Measurements from ENCODE around the gene ICAM3.
"Not testable (repeated sequence)": the region's sequence is repeated elsewhere in the genome, so short reads cannot be mapped to it uniquely, and the experiment has no call there.

Gene ICAM3

DNA sequence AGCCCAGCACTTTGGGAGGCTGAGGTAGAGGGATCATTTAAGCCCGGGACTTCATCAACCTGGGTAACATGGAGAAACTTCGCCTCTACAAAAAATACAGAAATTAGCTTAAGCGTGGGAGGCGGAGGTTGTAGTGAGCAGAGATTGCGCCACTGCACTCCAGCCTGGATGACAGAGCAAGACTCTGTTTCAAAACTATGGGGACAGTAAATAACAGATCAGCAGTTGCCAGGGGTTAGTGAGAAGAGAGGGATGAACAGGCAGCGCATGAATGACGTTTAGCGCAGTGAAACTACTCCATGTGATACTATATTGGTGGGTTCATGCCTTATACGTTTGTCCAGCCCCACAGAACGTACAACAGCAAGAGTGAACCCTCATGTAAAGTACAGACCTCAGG is 7.1 kb upstream of the ICAM3 start:
- DNase-seq: no peak

DNA sequence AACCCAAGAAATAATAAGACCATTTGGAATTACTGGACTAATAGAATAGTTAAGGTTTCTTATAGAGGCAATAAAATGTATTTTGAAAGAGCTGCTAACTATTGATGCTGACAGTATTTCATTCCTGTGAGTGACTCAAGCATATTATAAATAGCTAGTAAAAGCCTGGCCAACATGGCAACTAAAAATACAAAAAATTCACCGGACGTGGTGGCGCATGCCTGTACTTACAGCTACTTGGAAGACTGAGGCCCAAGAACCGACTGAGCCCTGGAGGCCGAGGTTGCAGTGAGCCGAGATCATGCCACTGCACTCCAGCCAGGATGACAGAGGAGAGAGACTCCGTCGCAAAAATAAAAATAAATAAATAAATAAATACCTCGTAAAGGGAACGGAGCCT is 5.4 kb upstream of the ICAM3 start:
- DNase-seq: no peak

DNA sequence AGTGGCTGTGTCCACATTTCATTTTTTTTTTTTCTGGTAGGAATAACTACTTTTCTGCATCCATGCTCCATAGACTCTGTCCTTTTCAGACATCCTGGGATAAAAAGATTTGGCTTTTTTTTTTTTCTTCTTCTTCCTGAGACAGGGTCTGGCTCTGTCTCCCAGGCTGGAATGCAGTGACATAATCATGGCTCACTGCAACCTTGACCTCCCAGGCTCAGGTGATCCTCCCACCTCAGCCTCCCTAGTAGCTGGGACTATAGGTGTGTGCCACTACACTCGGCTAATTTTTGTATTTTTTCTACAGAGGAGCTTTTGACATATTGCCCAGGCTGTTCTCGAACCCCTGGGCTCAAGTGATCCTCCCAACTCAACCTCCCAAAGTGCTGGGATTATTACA is 4.1 kb upstream of the ICAM3 start:
- DNase-seq: no peak

DNA sequence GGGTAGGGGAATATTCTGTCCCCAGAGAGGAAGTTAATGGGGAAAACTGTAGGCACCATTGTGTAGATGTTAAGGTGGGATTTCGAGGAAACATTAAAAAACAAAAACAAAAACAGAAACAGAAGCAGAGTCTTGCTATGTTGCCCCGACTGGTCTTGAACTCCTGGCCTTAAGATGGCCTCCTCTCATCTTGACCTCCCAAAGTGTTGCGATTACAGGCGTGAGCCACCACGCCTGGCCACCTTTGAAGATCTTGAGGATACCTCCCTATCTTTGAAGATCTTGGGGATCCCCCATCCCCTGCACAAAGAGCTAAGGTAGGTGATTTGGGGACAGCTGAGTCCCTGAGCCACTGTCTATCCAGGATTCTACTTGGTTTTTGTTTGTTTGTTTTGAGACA is 553 bp upstream of the ICAM3 start:
- no peak for DNase-seq

DNA sequence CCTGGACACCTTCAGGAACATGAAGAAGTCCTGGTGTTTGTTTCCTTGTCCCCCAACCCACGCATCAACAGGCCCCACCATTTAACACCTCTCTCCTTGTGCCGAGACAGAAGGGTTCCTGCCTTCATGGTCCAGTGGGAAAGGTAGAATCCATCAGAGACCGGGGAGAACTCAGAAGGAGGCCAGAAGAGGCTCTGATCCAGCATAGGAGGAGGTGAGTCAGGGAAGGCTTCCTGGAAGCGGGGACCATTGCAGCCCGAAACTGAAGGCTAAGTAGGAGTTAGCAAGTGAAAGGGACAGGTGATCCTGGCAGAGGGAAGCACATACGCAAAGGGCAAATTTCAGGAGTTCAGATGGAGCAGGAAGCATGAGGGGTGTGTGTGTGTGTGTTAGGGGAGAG is 484 bp downstream of the ICAM3 start:
- no peak for DNase-seq

DNA sequence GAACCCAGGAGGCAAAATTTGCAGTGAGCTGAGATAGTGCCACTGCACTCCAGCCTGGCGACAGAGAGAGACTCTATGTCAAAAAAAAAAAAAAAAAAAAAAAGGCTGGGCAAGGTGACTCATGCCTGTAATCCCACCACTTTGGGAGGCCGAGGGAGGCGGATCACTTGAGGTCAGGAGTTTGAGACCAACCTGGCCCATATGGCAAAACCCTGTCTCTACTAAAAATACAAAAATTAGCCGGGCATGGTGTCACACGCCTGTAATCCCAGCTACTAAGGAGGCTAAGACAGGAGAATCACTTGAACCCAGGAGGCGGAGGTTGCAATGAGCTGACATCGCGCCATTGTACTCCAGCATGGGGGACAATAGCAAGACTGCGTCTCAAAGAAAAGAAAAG is 2.7 kb downstream of the ICAM3 start:
- not testable (repeated sequence) for DNase-seq

DNA sequence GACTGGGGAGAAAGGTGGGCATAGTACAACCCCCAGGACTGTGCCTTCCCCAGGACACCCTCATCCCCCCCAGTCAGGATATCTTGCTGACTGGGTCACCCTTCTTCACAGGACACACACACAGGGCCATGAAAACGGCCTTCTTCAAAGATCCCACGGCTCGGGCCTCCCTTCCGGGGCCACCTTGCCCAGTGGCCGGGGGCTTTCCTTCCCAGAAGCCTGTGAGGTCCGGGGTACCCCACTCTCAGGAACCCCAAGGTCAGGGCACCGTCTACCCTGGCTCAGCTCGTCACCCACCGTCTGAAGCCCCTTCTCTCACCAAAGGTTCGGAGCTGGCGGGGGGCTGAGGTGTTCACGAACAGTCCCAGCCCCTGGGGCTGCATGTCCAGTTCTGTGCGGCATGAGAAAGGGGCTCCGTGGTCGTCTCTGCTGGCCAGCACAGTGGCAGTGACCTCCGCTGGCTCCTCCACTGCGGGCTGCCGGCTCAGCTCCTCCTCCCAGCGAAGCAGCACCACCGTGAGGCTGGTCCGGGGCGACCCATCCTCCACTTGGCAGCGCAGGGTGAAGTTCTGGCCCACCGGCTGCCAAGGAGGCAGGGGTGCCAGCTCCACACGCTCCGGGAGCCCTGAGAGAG is 4.0 kb downstream of the ICAM3 start:
- no peak for DNase-seq

DNA sequence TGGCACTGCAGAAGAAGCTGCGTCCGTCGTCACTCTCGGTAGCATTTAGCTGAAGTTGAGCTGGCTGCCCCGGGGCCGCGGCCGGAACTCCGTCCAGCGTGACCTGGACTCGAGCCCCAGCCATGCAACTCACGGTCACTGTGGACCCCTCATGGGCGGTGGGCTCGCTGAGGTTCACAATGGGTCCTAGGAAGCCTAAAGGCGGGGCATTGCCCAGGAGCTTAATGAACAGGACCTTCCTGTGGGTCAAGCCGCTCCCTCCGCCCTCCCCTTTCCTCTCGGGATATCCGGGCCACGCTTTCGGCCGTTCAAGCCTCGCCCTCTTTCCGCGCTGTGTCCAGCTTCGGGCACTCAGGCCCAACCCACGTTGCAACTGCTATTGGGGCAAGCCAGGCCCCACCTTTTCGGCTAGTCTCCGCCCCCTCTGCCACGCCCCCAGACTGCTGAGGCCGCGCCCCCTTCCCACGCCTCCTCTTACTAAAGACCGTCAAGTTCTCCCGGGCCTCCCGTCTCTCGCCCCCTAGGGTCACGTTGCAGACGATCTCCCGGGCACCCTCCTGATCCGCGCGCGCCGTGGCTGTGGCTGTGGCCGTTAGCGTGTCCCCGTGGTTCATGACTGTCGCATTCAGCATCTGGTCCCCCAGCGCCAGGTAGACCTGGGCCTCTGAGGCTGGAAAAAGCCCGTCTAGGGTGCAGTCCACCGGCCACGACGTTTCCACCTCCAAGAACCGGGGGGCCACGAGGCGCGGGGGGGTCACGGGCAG is 4.7 kb downstream of the ICAM3 start:
- peak in 2 of 5 donors; percentile 22 to 32 for DNase-seq

DNA sequence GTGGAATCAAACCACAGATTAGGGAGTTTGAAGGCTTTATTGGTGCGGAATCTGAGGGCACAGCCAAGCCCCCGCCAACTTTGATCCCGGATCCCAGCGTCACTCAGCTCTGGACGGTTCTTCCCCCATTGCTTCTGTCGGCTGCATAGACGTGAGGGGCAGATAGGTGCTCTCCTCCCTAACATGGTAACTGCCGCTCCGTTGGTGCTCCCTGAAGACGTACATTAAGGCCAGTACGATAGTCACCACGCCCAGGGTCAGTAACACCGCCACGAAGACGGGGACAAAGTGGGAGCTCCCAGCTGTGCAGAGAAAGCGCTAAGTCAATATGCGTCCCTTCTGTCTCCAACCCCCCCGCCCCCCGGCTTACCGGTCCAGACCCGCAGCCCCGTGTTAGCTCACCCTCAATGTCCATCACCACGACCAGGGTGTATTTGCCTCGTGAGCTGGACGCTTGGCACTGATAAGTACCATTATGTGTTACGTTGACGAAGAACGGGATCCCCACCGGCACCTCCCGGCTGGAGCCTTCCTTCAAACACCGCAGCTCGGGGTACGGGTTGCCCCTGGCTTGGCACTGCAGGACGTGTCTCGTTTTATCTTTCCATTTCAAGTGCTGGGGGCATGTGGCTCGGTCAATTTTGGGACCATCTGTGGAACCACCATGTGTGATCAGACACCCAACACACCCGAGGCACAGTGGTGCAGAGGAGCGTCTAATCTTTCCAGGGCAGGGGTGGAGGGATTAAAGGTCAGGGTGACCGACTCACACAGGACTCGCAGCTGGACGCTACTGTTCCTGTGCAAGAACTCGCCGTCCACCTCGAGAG is 5.5 kb downstream of the ICAM3 start:
- no peak for DNase-seq

DNA sequence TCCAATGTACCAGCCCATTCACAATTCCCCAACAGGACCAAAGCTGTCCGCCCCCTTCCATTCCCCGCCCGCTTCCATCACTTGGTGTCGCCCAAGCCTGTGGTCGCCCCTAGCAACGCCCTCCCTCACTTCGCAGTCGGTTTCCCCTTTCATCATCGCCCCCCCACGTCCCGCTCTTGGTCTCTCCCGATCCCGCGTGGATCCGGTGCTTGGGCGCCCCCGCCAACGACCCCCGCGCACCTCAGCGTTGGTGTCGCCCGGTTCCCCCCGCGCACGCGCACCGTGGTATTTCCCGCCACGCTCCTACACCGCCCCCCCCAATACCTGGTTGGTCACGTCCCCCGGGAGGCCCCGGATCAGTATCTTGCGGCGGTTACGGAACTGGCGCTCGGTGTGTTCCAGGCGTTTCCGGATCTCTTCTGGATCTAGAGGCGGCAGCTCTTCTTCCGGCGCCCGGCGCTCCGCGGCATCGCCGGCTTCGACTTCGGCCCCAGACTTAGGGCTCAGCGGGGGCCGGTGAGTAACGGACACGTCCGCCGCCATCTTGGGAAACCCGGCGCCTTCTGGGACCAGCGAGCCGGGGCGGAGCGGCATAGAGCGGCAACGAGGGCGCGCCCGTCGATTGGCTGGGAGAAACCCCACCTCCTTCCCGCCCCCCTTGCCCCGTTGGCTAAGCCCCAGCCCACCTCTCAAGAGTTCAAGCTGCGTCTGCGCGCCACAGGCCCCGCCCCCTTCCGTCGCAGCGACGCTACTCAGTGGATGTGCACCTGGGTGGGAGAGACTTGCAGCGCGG is 6.3 kb downstream of the ICAM3 start, which contains the start of gene RAVER1:
TSS of gene RAVER1 (minus strand) at position 565 of the 793 bp plus-strand sequence. CDS start at position 543, 22 bp downstream.
- peak; percentile 97 to 98 (median 98) for DNase-seq

DNA sequence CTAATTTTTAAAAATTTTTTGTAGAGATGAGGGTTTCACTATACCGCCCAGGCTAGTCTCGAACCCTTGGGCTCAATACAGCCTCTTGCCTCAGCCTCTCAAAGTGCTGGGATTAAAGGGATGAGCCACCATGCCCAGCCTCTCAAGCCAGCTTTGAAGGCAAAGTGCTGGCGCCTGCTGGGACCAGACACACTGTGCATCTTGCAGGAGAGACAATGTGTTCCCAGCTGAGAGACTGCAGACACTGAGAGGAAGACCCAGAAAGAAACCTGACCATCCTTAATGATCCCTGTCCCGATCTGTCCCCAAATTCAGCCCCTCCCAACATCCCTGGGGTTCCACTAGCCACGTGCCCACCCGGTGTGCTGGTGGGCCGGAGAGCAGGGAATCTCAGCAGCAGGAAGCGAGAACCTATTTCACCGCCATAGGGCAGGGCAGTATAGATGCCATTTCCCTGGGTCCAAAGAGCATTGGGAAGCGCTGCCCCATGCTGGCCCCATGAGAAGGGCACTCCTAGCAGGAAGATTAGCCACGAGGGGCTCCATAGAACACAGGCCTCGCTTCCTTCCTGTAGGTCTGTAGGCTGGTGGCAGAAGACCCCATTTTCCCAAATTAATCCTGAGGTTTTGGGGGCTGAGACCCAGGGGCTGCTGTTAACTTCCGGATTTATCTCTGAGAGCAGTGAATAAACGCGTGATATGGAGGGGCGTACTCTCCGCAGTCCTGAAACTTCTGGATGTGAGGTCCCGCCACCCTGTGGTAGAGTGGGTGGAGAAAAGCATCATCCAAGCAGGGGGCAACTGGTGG is 7.1 kb downstream of the ICAM3 start:
- no peak for DNase-seq

DNA sequence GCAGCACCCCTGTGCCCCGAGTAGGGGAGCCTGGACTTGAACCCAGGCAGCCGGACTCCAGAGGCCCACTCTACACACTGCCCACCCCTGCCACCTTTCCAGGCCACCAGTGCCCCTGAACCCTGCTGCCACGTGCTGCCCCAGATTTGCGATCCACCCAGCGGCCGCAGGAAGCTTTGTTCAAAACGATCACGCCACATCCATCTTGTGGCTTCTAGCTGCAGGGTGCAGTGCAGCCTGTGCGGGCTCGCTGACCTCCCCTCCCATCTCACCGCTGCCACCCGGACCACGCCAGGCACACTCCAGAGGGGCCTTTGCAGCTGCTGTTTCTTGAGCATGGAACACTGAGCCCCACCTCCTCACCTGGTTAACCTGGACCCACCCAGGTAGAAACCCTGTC is 9.9 kb downstream of the ICAM3 start:
- DNase-seq: no peak

DNA sequence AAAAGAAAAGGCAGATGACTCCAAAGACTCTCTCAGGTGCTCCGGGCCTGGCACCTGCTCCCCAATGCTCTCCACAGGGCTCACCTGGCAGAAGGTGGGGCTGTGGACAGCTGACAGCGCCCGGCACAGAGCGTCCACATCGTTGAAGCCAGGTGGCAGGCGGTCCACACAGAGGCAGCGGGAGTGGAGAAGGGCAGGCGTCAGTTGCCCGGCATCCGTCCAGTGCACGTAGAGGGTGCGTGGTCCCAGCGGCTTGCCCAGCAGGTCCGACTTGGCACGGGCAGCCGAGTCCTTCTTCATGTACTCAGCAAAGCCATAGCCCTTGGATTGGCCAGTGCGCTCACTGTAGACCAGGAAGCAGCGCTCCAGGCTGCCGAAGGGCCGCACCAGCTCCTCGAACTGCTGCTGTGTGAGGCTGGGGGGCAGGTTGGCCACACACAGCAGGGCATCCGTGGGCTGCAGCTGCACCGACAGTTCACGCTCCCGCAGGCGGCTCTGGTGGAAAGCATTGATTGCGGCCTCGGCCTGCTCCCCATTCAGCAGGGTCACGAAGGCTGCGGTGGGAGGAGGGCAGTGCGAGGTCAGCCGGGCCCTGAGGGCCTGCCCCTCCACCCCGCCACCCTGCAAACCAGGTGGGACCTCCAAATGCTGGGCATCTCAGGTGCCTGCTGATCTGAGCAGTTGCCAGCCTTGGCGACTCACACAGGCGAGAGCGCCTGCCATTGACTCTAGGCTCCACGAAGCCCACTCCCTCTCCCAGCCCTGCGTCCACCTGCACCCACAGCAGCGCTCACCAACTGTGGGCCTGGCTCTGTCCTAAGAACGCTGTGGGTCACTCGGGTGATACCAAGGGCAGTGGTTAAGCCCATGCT is 10.6 kb downstream of the ICAM3 start:
- DNase-seq: no peak

DNA sequence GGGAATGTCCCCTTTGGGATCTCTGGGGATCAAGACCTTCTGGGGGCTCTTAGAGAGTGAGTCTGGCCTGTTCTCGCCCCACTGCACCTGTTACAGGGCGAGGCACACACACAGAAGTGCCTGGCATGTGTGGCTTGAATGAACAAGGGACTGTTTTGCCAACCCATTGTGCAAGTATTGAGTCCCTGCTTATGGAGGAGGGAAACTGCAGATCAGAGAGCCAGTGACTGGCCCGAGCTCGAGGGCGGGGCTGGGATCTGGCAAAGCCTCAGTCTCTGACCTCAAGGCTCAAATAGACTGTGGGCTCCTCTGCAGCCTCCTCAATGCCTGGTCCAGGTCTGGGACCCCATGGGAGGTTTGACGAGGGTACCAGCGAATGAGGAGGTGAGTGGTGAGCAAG is 11.6 kb downstream of the ICAM3 start:
- DNase-seq: no peak

DNA sequence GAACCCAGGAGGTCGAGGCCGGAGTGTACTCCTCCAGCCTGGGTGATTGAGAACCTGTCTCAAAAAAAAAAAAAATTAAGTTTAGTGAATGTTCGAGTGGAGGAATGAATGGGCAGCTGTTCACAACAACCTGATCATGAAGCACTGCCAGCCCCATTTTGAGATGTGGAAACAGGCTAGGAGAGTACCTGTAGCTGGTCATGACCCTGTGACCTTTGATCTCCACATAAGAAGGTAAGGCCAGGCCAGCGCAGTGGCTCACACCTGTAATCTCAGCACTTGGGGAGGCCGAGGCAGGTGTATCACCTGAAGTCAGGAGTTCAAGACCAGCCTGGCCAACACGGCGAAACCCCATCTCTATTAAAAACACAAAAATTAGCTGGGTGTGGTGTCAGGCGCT is 13.7 kb downstream of the ICAM3 start:
- DNase-seq: no peak

DNA sequence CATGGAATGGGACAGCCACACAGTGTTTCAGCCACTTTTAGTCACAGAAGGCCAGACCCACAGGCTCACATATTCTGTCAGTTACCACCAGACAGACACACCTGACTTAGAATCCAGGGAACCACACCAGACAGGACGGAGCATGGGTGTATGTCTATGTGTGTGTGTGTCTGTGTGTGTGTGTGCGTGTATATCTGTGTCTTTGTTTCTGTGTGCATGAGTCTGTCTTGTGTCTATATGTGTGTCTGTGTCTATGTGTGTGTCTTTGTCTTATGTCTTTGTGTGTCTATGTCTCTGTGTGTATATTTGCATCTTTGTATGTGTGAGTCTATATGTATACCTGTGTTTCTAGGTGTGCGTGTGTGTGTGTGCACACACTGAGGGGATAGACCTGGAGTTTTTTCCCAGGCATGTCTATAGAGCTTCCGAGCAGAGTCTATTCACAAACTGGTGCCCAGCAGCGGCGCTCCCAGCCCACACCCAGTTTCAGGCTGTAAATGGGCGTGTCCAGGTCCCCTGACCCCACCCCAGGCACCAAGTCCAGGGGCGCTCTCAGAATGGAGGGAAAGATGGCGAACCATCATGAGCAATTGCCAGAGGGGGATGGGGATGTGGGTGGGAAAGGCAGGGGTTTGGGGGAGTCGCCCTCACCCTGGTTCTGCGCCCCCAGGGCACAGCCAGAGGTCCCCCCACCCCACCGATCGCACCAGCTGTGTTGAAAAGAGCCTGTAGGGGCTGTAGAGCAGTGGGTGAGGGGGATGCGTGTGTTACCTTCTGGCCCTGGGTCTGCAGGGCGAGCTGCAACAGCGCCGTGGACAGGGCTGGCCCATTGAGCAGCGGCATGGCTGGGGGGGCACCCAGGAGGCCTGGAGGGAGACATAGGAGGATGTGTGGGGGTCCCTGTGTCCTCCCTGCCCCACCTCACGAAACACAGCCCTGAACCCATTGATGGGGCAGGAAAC is 17.3 kb downstream of the ICAM3 start:
- DNase-seq: no peak

DNA sequence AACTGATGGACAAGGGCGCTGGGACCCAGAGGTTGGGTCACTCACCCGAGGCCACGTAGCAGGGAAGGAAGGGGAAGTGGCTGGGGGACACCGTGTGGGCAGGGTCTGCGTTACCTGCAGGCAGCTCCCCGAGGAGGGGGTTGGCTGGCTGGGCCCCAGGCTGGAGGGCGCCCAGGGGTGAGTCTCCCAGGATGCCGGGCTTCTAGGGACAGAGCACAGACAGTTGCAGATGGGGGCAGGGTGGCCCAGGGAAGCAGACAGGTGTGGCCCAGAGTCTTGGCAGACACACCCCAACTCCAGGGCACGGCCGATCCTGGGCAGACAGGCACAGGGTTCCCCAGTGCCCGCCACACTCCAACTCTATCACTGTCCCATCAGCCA is 18.0 kb downstream of the ICAM3 start:
- no peak for DNase-seq

DNA sequence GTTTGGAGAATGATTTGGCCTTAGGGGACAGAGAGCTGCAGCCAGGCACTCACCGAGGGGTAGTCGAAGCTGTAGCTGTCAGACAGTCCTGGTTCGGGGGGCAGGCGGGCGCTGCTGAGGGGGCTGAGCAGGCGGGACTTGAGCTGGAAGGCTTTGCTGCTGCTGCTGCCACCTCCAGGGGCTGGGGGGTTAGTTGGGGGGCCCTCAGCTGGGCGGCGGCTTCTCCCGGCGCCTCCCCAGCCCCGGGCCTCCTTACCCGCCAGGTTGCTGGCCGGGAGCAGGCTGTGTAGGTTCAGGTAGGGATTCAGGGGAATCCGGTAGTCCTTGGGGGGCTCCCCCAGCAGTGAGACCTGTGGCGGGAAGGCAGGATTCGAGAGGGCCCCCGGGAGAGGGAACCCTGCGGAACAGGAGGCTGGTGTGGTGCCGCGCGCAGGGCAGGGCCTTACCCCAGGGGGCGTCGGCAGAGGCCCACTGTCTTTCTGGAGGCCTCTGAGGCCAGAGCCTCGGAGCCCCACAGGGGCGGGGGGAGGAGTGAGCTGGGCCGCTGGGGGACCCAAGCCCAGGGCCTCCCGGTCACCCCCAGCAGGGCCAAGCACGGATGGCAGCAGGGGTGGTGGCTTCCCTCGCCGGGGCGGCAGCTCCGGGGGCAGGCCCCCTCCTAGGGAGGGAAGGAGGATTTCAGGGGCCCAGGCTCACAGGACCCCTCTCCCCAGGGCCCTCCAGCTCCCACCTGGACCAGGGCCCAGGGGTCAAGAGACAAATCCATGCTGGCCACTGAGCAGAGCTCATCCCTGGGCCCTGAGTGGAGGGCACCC is 18.6 kb downstream of the ICAM3 start:
- DNase-seq: no peak

Measured in T-helper 1 cell (primary cell).